IMR-90 (cell line): ENCODE measurements around the gene ARGLU1. TPM values are rescaled to one million over a fixed set of nuclear protein-coding genes. Genes with fewer than 3 reads are reported as not detected.

Experiments used
- ATAC-seq: fragments of 200-7000 bp; cut with Tn5 transposase; 2 replicates; pipeline ENCODE4 v1.9.1; 2020; ENCODE audit warnings: low read depth, mild to moderate bottlenecking, moderate library complexity
- BruUV-seq: library from RNA; stranded (reverse); fragments of 400-500 nt; replicated peaks from 2 replicates; lab custom pipeline; 2021; lab: Mats Ljungman, UMichigan
- CTCF ChIA-PET: fragments of 300-600 bp; formaldehyde crosslinking; extraction: SDS; loops from one replicate; lab custom pipeline; 2021; ENCODE audit warnings: antibody characterized with exemption; lab: Yijun Ruan, JAX
- POLR2A ChIA-PET: fragments of 300-600 bp; sonication (Branson Sonifier 250); formaldehyde crosslinking; loops from one replicate; lab custom pipeline; 2022; ENCODE audit warnings: antibody characterized with exemption; ENCODE audit not compliant: unreplicated experiment; lab: Charles Lee
- DNase-seq: peaks from one replicate; pipeline ENCODE4 v3.0.0; 2013
- H2AFZ ChIP-seq: replicated peaks from 2 replicates; pipeline ENCODE3; 2013; ENCODE audit warnings: low read length, mild to moderate bottlenecking; ENCODE audit not compliant: poor library complexity
- H2AK5ac ChIP-seq: 2 replicates; pipeline ENCODE4 v1.6.1; 2013; ENCODE audit warnings: low read depth, low read length, inconsistent platforms
- H2AK9ac ChIP-seq: replicated peaks from 2 replicates; pipeline ENCODE3; 2013; ENCODE audit warnings: mild to moderate bottlenecking, low read depth, low read length, moderate library complexity; ENCODE audit not compliant: poor library complexity
- H2BK120ac ChIP-seq: 2 replicates; pipeline ENCODE4 v1.6.1; 2013; ENCODE audit warnings: low read depth, low read length, inconsistent platforms
- H2BK15ac ChIP-seq: 3 replicates; pipeline ENCODE4 v1.6.1; 2013; ENCODE audit warnings: low read depth, low read length, inconsistent platforms
- H2BK20ac ChIP-seq: 2 replicates; pipeline ENCODE4 v1.6.1; 2013; ENCODE audit warnings: low read depth, mild to moderate bottlenecking, inconsistent platforms, low read length, moderate library complexity
- H2BK5ac ChIP-seq: 2 replicates; pipeline ENCODE4 v1.6.1; 2013; ENCODE audit warnings: mild to moderate bottlenecking, low read depth, low read length, inconsistent platforms; ENCODE audit not compliant: poor library complexity, severe bottlenecking
- H3K14ac ChIP-seq: replicated peaks from 2 replicates; pipeline ENCODE4 v1.6.1; 2013; ENCODE audit warnings: low read depth, low read length, inconsistent platforms
- H3K18ac ChIP-seq: 2 replicates; pipeline ENCODE4 v1.6.1; 2013; ENCODE audit warnings: low read depth, low read length, control low read depth
- H3K23ac ChIP-seq: 2 replicates; pipeline ENCODE4 v1.6.1; 2013; ENCODE audit warnings: low read depth, low read length, inconsistent platforms
- H3K27ac ChIP-seq: 2 replicates; pipeline ENCODE4 v1.5.1; 2013; ENCODE audit warnings: mild to moderate bottlenecking, control low read depth, low read length; ENCODE audit not compliant: insufficient read depth
- H3K27me3 ChIP-seq: 2 replicates; pipeline ENCODE4 v1.6.1; 2013; ENCODE audit warnings: low read length; ENCODE audit not compliant: control insufficient read depth, insufficient read depth
- H3K36me3 ChIP-seq: 2 replicates; pipeline ENCODE4 v1.6.1; 2013; ENCODE audit warnings: low read length, mixed read lengths; ENCODE audit not compliant: control insufficient read depth, insufficient read depth
- H3K4ac ChIP-seq: 2 replicates; pipeline ENCODE4 v1.6.1; 2013; ENCODE audit warnings: low read depth, low read length, inconsistent platforms
- H3K4me1 ChIP-seq: 2 replicates; pipeline ENCODE4 v1.6.1; 2013; ENCODE audit warnings: low read length, mixed read lengths; ENCODE audit not compliant: control insufficient read depth, insufficient read depth
- H3K4me2 ChIP-seq: 2 replicates; pipeline ENCODE4 v1.6.1; 2013; ENCODE audit warnings: low read depth, mild to moderate bottlenecking, control low read depth, low read length, moderate library complexity
- H3K4me3 ChIP-seq: 2 replicates; pipeline ENCODE4 v1.5.1; 2013; ENCODE audit warnings: low read depth, mild to moderate bottlenecking, control low read depth, low read length, moderate library complexity; ENCODE audit not compliant: insufficient read depth
- H3K56ac ChIP-seq: 2 replicates; pipeline ENCODE4 v1.6.1; 2013; ENCODE audit warnings: low read length, inconsistent platforms; ENCODE audit not compliant: insufficient read depth; ENCODE audit errors: extremely low read depth
- H3K79me1 ChIP-seq, 2 experiments: 2 replicates each; pipeline ENCODE4 v1.6.1; 2013; ENCODE audit warnings: low read length in 2 of 2, inconsistent platforms in 1 of 2, low read depth in 1 of 2
- H3K9ac ChIP-seq: 2 replicates; pipeline ENCODE4 v1.6.1; 2013; ENCODE audit warnings: low read depth, low read length, control low read depth
- H3K9me1 ChIP-seq: 2 replicates; pipeline ENCODE4 v1.6.1; 2013; ENCODE audit warnings: low read length, inconsistent platforms; ENCODE audit not compliant: insufficient read depth
- H3K9me3 ChIP-seq: 2 replicates; pipeline ENCODE4 v1.6.1; 2013; ENCODE audit warnings: low read length; ENCODE audit not compliant: control insufficient read depth, insufficient read depth
- H4K20me1 ChIP-seq: 2 replicates; pipeline ENCODE4 v1.6.1; 2013; ENCODE audit warnings: low read length, inconsistent platforms; ENCODE audit not compliant: insufficient read depth
- H4K5ac ChIP-seq: 2 replicates; pipeline ENCODE4 v1.6.1; 2013; ENCODE audit warnings: mild to moderate bottlenecking, low read depth, low read length, control low read depth
- H4K8ac ChIP-seq, 2 experiments: 2 replicates each; pipeline ENCODE4 v1.6.1; 2013; ENCODE audit warnings: low read depth in 2 of 2, low read length in 2 of 2, control low read depth in 1 of 2, inconsistent platforms in 1 of 2
- H4K91ac ChIP-seq: 2 replicates; pipeline ENCODE4 v1.6.1; 2013; ENCODE audit warnings: low read depth, low read length, inconsistent platforms; ENCODE audit not compliant: insufficient read depth
- BHLHE40 ChIP-seq: fragments of 150-350 bp; IDR thresholded peaks from 2 replicates; pipeline ENCODE4 v1.6.1; 2016; ENCODE audit warnings: mild to moderate bottlenecking, low read depth, low read length
- CEBPB ChIP-seq: IDR thresholded peaks from 2 replicates; pipeline ENCODE4 v1.6.1; 2012; ENCODE audit warnings: low read depth, low read length, improper control_type of control experiment
- CHD1 ChIP-seq: IDR thresholded peaks from 2 replicates; pipeline ENCODE4 v1.6.1; 2012; ENCODE audit warnings: low read depth, low read length, improper control_type of control experiment
- CTCF ChIP-seq: conservative IDR thresholded peaks from 2 replicates; pipeline ENCODE4 v1.5.1; 2012; ENCODE audit warnings: mild to moderate bottlenecking, low read depth, low read length, improper control_type of control experiment
- ELK1 ChIP-seq: fragments of 150-350 bp; IDR thresholded peaks from 2 replicates; pipeline ENCODE4 v1.6.1; 2016; ENCODE audit warnings: low read depth, mild to moderate bottlenecking, low read length, moderate library complexity, borderline replicate concordance
- FOS ChIP-seq: fragments of 150-350 bp; IDR thresholded peaks from 2 replicates; pipeline ENCODE4 v1.6.1; 2016; ENCODE audit warnings: low read depth, low read length
- MAFK ChIP-seq: IDR thresholded peaks from 2 replicates; pipeline ENCODE4 v1.6.1; 2012; ENCODE audit warnings: low read depth, low read length, improper control_type of control experiment
- MAZ ChIP-seq: IDR thresholded peaks from 2 replicates; pipeline ENCODE4 v1.6.1; 2012; ENCODE audit warnings: low read depth, mild to moderate bottlenecking, low read length, improper control_type of control experiment, moderate library complexity, borderline replicate concordance
- MXI1 ChIP-seq: IDR thresholded peaks from 2 replicates; pipeline ENCODE4 v1.6.1; 2012; ENCODE audit warnings: low read depth, mild to moderate bottlenecking, low read length, moderate library complexity, borderline replicate concordance
- NFE2L2 ChIP-seq: fragments of 150-350 bp; IDR thresholded peaks from 2 replicates; pipeline ENCODE4 v1.6.1; 2016; ENCODE audit warnings: low read depth, mild to moderate bottlenecking, low read length
- POLR2A ChIP-seq: IDR thresholded peaks from 2 replicates; pipeline ENCODE4 v1.6.1; 2012; ENCODE audit warnings: mild to moderate bottlenecking, low read depth, low read length
- RAD21 ChIP-seq: IDR thresholded peaks from 2 replicates; pipeline ENCODE4 v1.6.1; 2012; ENCODE audit warnings: low read length, improper control_type of control experiment
- RCOR1 ChIP-seq: IDR thresholded peaks from 2 replicates; pipeline ENCODE4 v1.6.1; 2012; ENCODE audit warnings: mild to moderate bottlenecking, low read length, improper control_type of control experiment; ENCODE audit not compliant: insufficient replicate concordance
- RFX5 ChIP-seq: IDR thresholded peaks from 2 replicates; pipeline ENCODE4 v1.8.0; 2012; ENCODE audit warnings: low read depth, mild to moderate bottlenecking, low read length, moderate library complexity
- SMC3 ChIP-seq: fragments of 150-350 bp; IDR thresholded peaks from 2 replicates; pipeline ENCODE4 v1.6.1; 2016; ENCODE audit warnings: low read depth, mild to moderate bottlenecking, antibody characterized with exemption, low read length, moderate library complexity
- USF2 ChIP-seq: fragments of 150-350 bp; IDR thresholded peaks from 2 replicates; pipeline ENCODE4 v1.6.1; 2017; ENCODE audit warnings: mild to moderate bottlenecking, antibody characterized with exemption, low read length, low read depth
- WGBS, 2 experiments: methylation state at CpG; one replicate each; pipeline versions ENCODE4 v1.1.5 to v1.1.7; 2013; ENCODE audit warnings: missing lambda C conversion rate in 2 of 2; ENCODE audit not compliant: insufficient read length in 1 of 2; ENCODE audit errors: extremely low coverage in 2 of 2; 5-methylcytosine and 5-hydroxymethylcytosine counted together
- dilution Hi-C: fragments of 300-500 bp; cut with HindIII; formaldehyde crosslinking; loops from one replicate; pipeline ENCODE4 v1.14.3; 2018; ENCODE audit warnings: low sequenced_read_pairs; ENCODE audit not compliant: unreplicated experiment
- in situ Hi-C: fragments of 300-500 bp; cut with MboI; formaldehyde crosslinking; loops from 3 replicates; pipeline ENCODE4 v1.14.3; 2019; ENCODE audit warnings: low sequenced_read_pairs, inconsistent platforms, mixed read lengths
- intact Hi-C: fragments of 100-400 bp; cut with micrococcal nuclease; formaldehyde crosslinking; loops from 2 replicates; pipeline ENCODE4 v1.10.0; 2022
- polyA plus RNA-seq, 3 experiments: library from polyadenylated mRNA; depleted of rRNA; stranded (reverse); fragments of >200 nt; gene quantifications; 2 replicates each; pipeline ENCODE4 v1.2.3, GENCODE V29; 2012; ENCODE audit warnings: low replicate concordance in 1 of 3
- total RNA-seq: library from RNA; depleted of rRNA; stranded (reverse); fragments of >200 nt; gene quantifications from 2 replicates; pipeline ENCODE4 v1.2.3, GENCODE V29; 2012

ARGLU1 gene
- total and polyA plus RNA-seq, 2 of the 4 experiments (the other 2 are of a cell fraction): 11.1 to 51.4 TPM

- peaks cover 17% of the 10 kb centered on the region for H3K9me1 ChIP-seq
- no peaks in the 10 kb centered on the region for H3K27me3 ChIP-seq
- no peak overlapping the region for H4K91ac ChIP-seq
- H3K18ac ChIP-seq: no peak overlapping the region
- no peak overlapping the region for H3K56ac ChIP-seq
- no peak overlapping the region for H2BK15ac ChIP-seq
- H4K5ac ChIP-seq: no peak overlapping the region
- H3K4me1 ChIP-seq: peaks cover 21% of the 10 kb centered on the region
- intact Hi-C loops: no loop called here
- DNase-seq (no peak), ATAC-seq (no peak)
- in situ Hi-C loops: no loop called here
- peaks cover 2 to 42% of the 10 kb centered on the region in 2 experiments; a peak in 3 of 4 replicates for H3K79me1 ChIP-seq
- H3K9ac ChIP-seq: no peak overlapping the region
- H2BK20ac ChIP-seq: no peak overlapping the region
- H3K23ac ChIP-seq: no peak overlapping the region
- WGBS, 2 experiments: no CpG with 5 or more reads among the region's 1 CpG
- CTCF ChIA-PET: interaction anchor here (0.6 kb wide), 1 partner anchor 9 kb away, joined by 3 read pairs; no protein-coding TSS in a partner anchor
- H4K20me1 ChIP-seq: peaks cover 79% of the 10 kb centered on the region
- peaks cover 12% of the 10 kb centered on the region for H3K36me3 ChIP-seq
- H2AK9ac ChIP-seq: no peak overlapping the region
- no peak overlapping the region for H4K8ac ChIP-seq
- no peak overlapping the region for H2BK120ac ChIP-seq
- H3K4me2 ChIP-seq: no peak overlapping the region
- no peak for TF ChIP-seq RAD21
- no peak for TF ChIP-seq CEBPB
- no peak for TF ChIP-seq USF2
- TF ChIP-seq MXI1: no peak
- TF ChIP-seq NFE2L2: no peak
- no peak for TF ChIP-seq SMC3
- no peak for TF ChIP-seq POLR2A
- TF ChIP-seq RCOR1: no peak
- TF ChIP-seq ELK1: no peak
- no peak for TF ChIP-seq FOS
- no peak for TF ChIP-seq MAZ
- no peak for TF ChIP-seq MAFK
- no peak for TF ChIP-seq CTCF
- no peak for TF ChIP-seq RFX5
- TF ChIP-seq BHLHE40: no peak
- no peak for TF ChIP-seq CHD1
- no peaks in the 10 kb centered on the region for H3K9me3 ChIP-seq
- BruUV-seq: no TSS peak
- no peak overlapping the region for H3K14ac ChIP-seq
- H3K4ac ChIP-seq: no peak overlapping the region
- H3K27ac ChIP-seq: no peak overlapping the region
- H2BK5ac ChIP-seq: no peak overlapping the region
- dilution Hi-C loops: no loop called here
- no peak overlapping the region for H2AFZ ChIP-seq
- H2AK5ac ChIP-seq: no peak overlapping the region
- no peak overlapping the region for H3K4me3 ChIP-seq
- POLR2A ChIA-PET: no interaction called here
Observed at GRCh38 chr13:106560821-106561220, 7.1 kb downstream of the ARGLU1 start.
